DND-41 (cell line): ENCODE results near the gene CDK19.

ENCODE experiments used
- CTCF ChIP-seq: IDR thresholded peaks from 2 replicates; pipeline ENCODE4 v1.5.1; 2012; ENCODE audit warnings: borderline replicate concordance, low read length, moderate library complexity, mild to moderate bottlenecking; ENCODE audit not compliant: poor library complexity, severe bottlenecking; ENCODE audit errors: extremely low read depth
- EZH2 ChIP-seq: IDR thresholded peaks from 3 replicates; pipeline ENCODE4 v1.6.1; 2012; ENCODE audit warnings: borderline replicate concordance, low read depth, mild to moderate bottlenecking, moderate library complexity, low read length, inconsistent platforms; ENCODE audit not compliant: severe bottlenecking

- TF ChIP-seq CTCF, result no peak
- TF ChIP-seq EZH2, result no peak
Measured at GRCh38 chr6:110589865-110590513, 225.3 kb downstream of the CDK19 start.
